Measurements from ENCODE around the gene MPST.

MPST gene

GRCh38 chr22:37021710-37022482, 2.4 kb downstream of the MPST start:
- TF ChIP-seq CTCF (IDR thresholded peaks at IDR 0.05; ENCODE audit: low read depth, low read length, missing control alignments), result peak; percentile 73
- DNase-seq (ENCODE audit: low read depth), result no peak
- in situ Hi-C loops (cut with HindIII; ENCODE audit: low sequenced_read_pairs), result no loop called here
- no peak overlapping the region for H3K4me3 ChIP-seq (ENCODE audit: low read depth, low read length)

DNA sequence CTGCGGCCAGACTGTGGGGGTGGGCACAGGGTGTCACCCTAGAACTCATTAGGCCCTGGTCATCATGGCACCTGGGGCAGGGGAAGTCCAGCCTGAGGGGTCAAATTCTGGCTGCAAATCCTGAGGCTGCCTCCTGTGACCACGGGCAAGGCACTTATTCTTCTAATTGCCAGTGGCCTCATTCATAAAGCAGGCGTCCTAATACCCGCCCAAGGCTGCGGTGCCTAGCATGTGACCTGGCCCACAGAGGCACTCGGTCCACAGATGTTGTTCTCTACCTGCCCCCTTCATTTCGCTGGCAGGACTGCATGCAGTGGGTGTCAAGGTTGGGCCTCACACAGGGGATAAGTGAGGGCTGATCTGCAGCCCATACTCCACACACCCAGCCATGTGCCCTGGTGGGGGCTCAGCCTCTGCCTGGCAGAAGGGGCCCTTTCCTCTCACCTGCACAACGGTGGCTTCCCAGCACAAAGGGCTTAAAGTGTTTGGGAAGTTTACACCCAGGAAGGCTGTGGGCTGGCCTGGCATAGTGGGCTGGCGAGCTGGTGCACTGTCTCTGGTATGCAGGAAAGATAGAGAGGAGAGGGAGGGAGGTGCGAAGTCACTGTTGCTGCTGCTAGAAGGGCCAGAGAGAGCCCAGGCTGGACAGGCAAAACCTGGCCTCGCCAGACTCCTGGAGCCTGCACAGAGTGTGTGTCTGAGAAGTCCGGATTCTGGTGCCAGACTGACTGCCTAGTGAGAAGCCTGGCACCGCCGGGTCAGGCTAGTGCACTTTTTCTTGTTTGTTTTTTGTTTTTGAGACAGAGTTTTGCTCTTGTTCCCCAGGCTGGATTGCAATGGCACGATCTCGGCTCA, 3.2 kb downstream of the MPST start:
- no peak for DNase-seq (ENCODE audit: low read depth)
- in situ Hi-C loops (cut with HindIII; ENCODE audit: low sequenced_read_pairs), result no loop called here
- no peak overlapping the region for H3K4me3 ChIP-seq (ENCODE audit: low read depth, low read length)
- no peak for TF ChIP-seq CTCF (IDR thresholded peaks at IDR 0.05; ENCODE audit: low read depth, low read length, missing control alignments)

- in situ Hi-C loops (cut with HindIII; ENCODE audit: low sequenced_read_pairs), result no loop called here
- no peak overlapping the region for H3K4me3 ChIP-seq (ENCODE audit: low read depth, low read length)
- TF ChIP-seq CTCF (IDR thresholded peaks at IDR 0.05; ENCODE audit: low read depth, low read length, missing control alignments), result no peak
Observed at GRCh38 chr22:37023743-37024338, 4.3 kb downstream of the MPST start.

GRCh38 chr22:37024339-37025157, 5.0 kb downstream of the MPST start:
- in situ Hi-C loops (cut with HindIII; ENCODE audit: low sequenced_read_pairs), result no loop called here
- no peak for TF ChIP-seq CTCF (IDR thresholded peaks at IDR 0.05; ENCODE audit: low read depth, low read length, missing control alignments)
- H3K4me3 ChIP-seq (ENCODE audit: low read depth, low read length), result no peak overlapping the region
- no peak for DNase-seq (ENCODE audit: low read depth)

More at GRCh38 chr22:37023743-37024338, 4.3 kb downstream of the MPST start:
- DNase-seq (ENCODE audit: low read depth), result no peak

DNA sequence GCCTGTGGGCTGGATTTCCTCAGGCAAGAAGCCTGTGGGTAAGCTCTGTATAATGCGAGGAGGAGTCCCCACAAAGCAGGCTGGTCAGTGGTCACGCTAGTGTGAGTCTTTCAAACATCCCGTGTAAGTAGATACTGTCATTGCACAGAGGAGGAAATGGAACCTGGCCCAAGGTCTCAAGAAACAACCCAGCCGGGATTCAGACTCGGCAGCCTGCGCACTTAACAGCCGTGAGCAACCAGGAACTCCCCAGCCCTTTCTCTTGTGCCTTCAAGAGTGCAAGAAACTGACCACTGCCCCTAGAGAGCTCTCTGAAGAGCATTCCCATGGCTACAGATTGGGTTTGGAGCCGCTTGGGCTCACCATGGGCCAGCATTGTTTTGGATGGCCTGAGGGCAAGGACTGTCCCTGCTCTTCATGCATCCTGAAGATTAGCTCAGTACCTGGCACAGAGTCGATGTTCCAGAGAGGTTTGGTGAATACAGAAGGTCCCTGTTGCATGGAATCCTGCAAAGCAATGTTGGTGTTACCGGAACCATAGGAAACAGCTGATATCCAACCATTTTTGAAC, 6.0 kb downstream of the MPST start:
- no peak for TF ChIP-seq CTCF (IDR thresholded peaks at IDR 0.05; ENCODE audit: low read depth, low read length, missing control alignments)

More for the DNA sequence above, 6.0 kb downstream of the MPST start:
- no peak for DNase-seq (ENCODE audit: low read depth)
- in situ Hi-C loops (cut with HindIII; ENCODE audit: low sequenced_read_pairs), result no loop called here
- H3K4me3 ChIP-seq (ENCODE audit: low read depth, low read length), result no peak overlapping the region
